ENCODE data around the gene C15orf39. TPM values are rescaled to one million over a fixed set of nuclear protein-coding genes. Genes with fewer than 3 reads are reported as not detected.

C15orf39 gene
- polyA plus RNA-seq, 3 donors from 2014 or later: 3.8 to 14.0 (median 4.7) TPM

GRCh38 chr15:75204340-75205063 lies 2.8 kb downstream of the C15orf39 start:
- DNase-seq: peak; percentile 83 to 87 (median 84)
- Mint-ChIP-seq H3K36me3 (peaks cover 0 to 7% (median 5%) of the 10 kb centered on the region in 3 donors), H3K4me1 (peaks cover 55 to 71% of the 10 kb centered on the region in 2 donors), H3K4me3 (peak overlapping the region; percentile 86 to 93 (median 91)), H3K9me3 (no peaks in the 10 kb centered on the region), H3K27me3 (ENCODE audit: low read depth in 3 of 3) (peaks cover 7 to 10% (median 9%) of the 10 kb centered on the region in 3 donors), H3K27ac (peak overlapping the region; percentile 82 to 94 (median 90))

- Mint-ChIP-seq H3K4me1 (peaks cover 55 to 71% of the 10 kb centered on the region in 2 donors), H3K4me3 (peak overlapping the region; percentile 86 to 93 (median 91)), H3K27me3 (ENCODE audit: low read depth in 3 of 3) (peaks cover 7 to 10% (median 9%) of the 10 kb centered on the region in 3 donors), H3K9me3 (no peaks in the 10 kb centered on the region), H3K27ac (peak overlapping the region; percentile 82 to 94 (median 90)), H3K36me3 (peaks cover 0 to 10% (median 5%) of the 10 kb centered on the region in 3 donors)
- DNase-seq: no peak
These were observed 3.3 kb downstream of the C15orf39 start for GRCh38 chr15:75205064-75205395.

GRCh38 chr15:75206006-75206405 lies 4.3 kb downstream of the C15orf39 start:
- DNase-seq: no peak
- Mint-ChIP-seq H3K27me3 (ENCODE audit: low read depth in 3 of 3) (peaks cover 7 to 10% (median 9%) of the 10 kb centered on the region in 3 donors), H3K9me3 (no peaks in the 10 kb centered on the region), H3K4me3 (no peak overlapping the region), H3K27ac (no peak overlapping the region), H3K36me3 (peaks cover 0 to 16% (median 5%) of the 10 kb centered on the region in 3 donors), H3K4me1 (peaks cover 60 to 70% of the 10 kb centered on the region in 2 donors)

- peaks cover 2 to 7% (median 4%) of the 10 kb centered on the region in 3 donors for H3K27me3 Mint-ChIP-seq (ENCODE audit: low read depth in 3 of 3)
- peaks cover 60 to 70% of the 10 kb centered on the region in 2 donors for H3K4me1 Mint-ChIP-seq
- no peak for DNase-seq
- H3K9me3 Mint-ChIP-seq: no peaks in the 10 kb centered on the region
- no peak overlapping the region for H3K27ac Mint-ChIP-seq
- H3K4me3 Mint-ChIP-seq: no peak overlapping the region
- H3K36me3 Mint-ChIP-seq: peaks cover 0 to 20% (median 5%) of the 10 kb centered on the region in 3 donors
These were observed 5.3 kb downstream of the C15orf39 start for GRCh38 chr15:75206803-75207617.

GRCh38 chr15:75207618-75208500 lies 6.2 kb downstream of the C15orf39 start:
- H3K27me3 Mint-ChIP-seq (ENCODE audit: low read depth in 3 of 3): peaks cover 0 to 4% (median 2%) of the 10 kb centered on the region in 3 donors
- H3K9me3 Mint-ChIP-seq: no peaks in the 10 kb centered on the region
- H3K4me3 Mint-ChIP-seq: no peak overlapping the region
- peaks cover 67 to 72% of the 10 kb centered on the region in 2 donors for H3K4me1 Mint-ChIP-seq
- H3K36me3 Mint-ChIP-seq: peaks cover 4 to 23% (median 5%) of the 10 kb centered on the region in 3 donors
- no peak overlapping the region for H3K27ac Mint-ChIP-seq
- no peak for DNase-seq

GRCh38 chr15:75208501-75209288 lies 7.0 kb downstream of the C15orf39 start:
- DNase-seq: no peak
- Mint-ChIP-seq H3K4me3 (peak overlapping the region in 2 of 5 donors; percentile 7 to 36), H3K9me3 (no peaks in the 10 kb centered on the region), H3K4me1 (peaks cover 61 to 64% of the 10 kb centered on the region in 2 donors), H3K27me3 (ENCODE audit: low read depth in 3 of 3) (peaks cover 0 to 4% (median 2%) of the 10 kb centered on the region in 3 donors), H3K27ac (peak overlapping the region in 3 of 6 donors; percentile 6 to 61 (median 56)), H3K36me3 (peaks cover 4 to 23% (median 5%) of the 10 kb centered on the region in 3 donors)

- H3K36me3 Mint-ChIP-seq: peaks cover 4 to 23% (median 5%) of the 10 kb centered on the region in 3 donors
These were observed 7.6 kb downstream of the C15orf39 start for GRCh38 chr15:75209289-75209676.

GRCh38 chr15:75210811-75211230 lies 9.1 kb downstream of the C15orf39 start:
- H3K4me1 Mint-ChIP-seq: peaks cover 41 to 46% of the 10 kb centered on the region in 2 donors
- peak overlapping the region in 5 of 6 donors; percentile 40 to 83 (median 52) for H3K27ac Mint-ChIP-seq
- no peaks in the 10 kb centered on the region for H3K9me3 Mint-ChIP-seq
- H3K4me3 Mint-ChIP-seq: peak overlapping the region in 3 of 5 donors; percentile 21 to 55 (median 47)
- no peak for DNase-seq
- H3K36me3 Mint-ChIP-seq: peaks cover 4 to 23% (median 5%) of the 10 kb centered on the region in 3 donors
- H3K27me3 Mint-ChIP-seq (ENCODE audit: low read depth in 3 of 3): peaks cover 0 to 2% (median 0%) of the 10 kb centered on the region in 3 donors

More at GRCh38 chr15:75209289-75209676, 7.6 kb downstream of the C15orf39 start:
- no peak for DNase-seq
- H3K4me1 Mint-ChIP-seq: peaks cover 55 to 58% of the 10 kb centered on the region in 2 donors
- H3K9me3 Mint-ChIP-seq: no peaks in the 10 kb centered on the region
- peak overlapping the region in 3 of 5 donors; percentile 7 to 36 (median 22) for H3K4me3 Mint-ChIP-seq
- H3K27me3 Mint-ChIP-seq (ENCODE audit: low read depth in 3 of 3): peaks cover 0 to 3% (median 2%) of the 10 kb centered on the region in 3 donors
- H3K27ac Mint-ChIP-seq: peak overlapping the region in 5 of 6 donors; percentile 6 to 61 (median 49)

GRCh38 chr15:75211436-75212199 lies 9.9 kb downstream of the C15orf39 start:
- peaks cover 4 to 23% (median 5%) of the 10 kb centered on the region in 3 donors for H3K36me3 Mint-ChIP-seq
- no peak for DNase-seq
- no peaks in the 10 kb centered on the region for H3K9me3 Mint-ChIP-seq
- H3K27me3 Mint-ChIP-seq (ENCODE audit: low read depth in 3 of 3): peaks cover 0 to 2% (median 0%) of the 10 kb centered on the region in 3 donors
- H3K4me1 Mint-ChIP-seq: peaks cover 41 to 43% of the 10 kb centered on the region in 2 donors
- H3K27ac Mint-ChIP-seq: peak overlapping the region in 5 of 6 donors; percentile 16 to 83 (median 44)
- H3K4me3 Mint-ChIP-seq: peak overlapping the region in 1 of 5 donors; percentile 55

- no peak for DNase-seq
- peaks cover 39 to 41% of the 10 kb centered on the region in 2 donors for H3K4me1 Mint-ChIP-seq
- H3K27me3 Mint-ChIP-seq (ENCODE audit: low read depth in 3 of 3): peaks cover 0 to 2% (median under 1%) of the 10 kb centered on the region in 3 donors
- peak overlapping the region; percentile 4 to 55 (median 40) for H3K27ac Mint-ChIP-seq
- H3K9me3 Mint-ChIP-seq: no peaks in the 10 kb centered on the region
- peaks cover 4 to 23% (median 5%) of the 10 kb centered on the region in 3 donors for H3K36me3 Mint-ChIP-seq
- H3K4me3 Mint-ChIP-seq: no peak overlapping the region
These were observed 10.6 kb downstream of the C15orf39 start for GRCh38 chr15:75212200-75212858.

- no peak overlapping the region for H3K4me3 Mint-ChIP-seq
- peak overlapping the region in 1 of 6 donors; percentile 43 for H3K27ac Mint-ChIP-seq
- peaks cover 4 to 23% (median 5%) of the 10 kb centered on the region in 3 donors for H3K36me3 Mint-ChIP-seq
- no peaks in the 10 kb centered on the region for H3K9me3 Mint-ChIP-seq
- DNase-seq: no peak
- H3K27me3 Mint-ChIP-seq (ENCODE audit: low read depth in 3 of 3): peaks cover 0 to 3% (median 0%) of the 10 kb centered on the region in 3 donors
- H3K4me1 Mint-ChIP-seq: peaks cover 36 to 41% of the 10 kb centered on the region in 2 donors
These were observed 11.6 kb downstream of the C15orf39 start for GRCh38 chr15:75213212-75213767.
